AG10803 (cell line): ENCODE data around the gene AMN.

ENCODE experiments used
- DNase-seq: peaks from one replicate; pipeline ENCODE4 v3.0.0; 2010; ENCODE audit warnings: low read depth
- H3K4me3 ChIP-seq: 2 replicates; pipeline ENCODE4 v1.5.1; 2011; ENCODE audit warnings: mild to moderate bottlenecking, low read length, control low read depth
- TF ChIP-seq, protein P1 (sequence below): conservative IDR thresholded peaks from 2 replicates; pipeline ENCODE4 v1.5.1; 2011; ENCODE audit warnings: mild to moderate bottlenecking, low read length, control low read depth, inconsistent platforms

Gene AMN

DNA sequence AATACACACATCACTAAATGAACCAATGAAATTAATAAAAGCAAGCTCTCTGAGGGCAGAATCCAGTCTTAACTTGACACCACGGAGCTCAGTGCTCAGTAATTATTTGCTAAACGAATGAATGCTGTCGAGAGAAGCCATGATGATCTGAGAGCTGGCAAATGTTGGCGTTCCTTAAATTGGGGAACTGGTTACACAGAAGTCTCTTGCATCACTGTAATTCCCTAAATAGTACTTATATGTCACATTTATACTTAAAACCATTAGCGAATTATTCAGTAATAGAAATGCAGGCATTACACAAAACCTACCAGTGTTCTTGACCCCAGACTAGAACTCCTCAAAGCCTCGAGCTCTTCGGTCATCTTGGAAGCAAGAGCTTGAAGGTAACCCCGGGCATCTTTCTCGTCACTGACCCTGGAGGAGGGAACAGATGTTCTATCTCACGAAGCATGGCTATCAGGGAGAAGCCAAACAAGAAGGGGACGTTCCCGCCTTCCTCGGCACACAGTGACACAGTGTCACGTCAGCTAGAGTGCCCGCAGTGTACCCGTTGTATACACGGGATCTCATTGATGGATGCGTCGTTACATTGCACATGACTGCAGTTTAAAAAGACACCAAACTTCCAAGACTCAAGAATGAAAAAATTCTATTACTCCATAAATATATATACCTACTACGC lies 43.6 kb downstream of the AMN start:
- TF ChIP-seq, protein P1, sequence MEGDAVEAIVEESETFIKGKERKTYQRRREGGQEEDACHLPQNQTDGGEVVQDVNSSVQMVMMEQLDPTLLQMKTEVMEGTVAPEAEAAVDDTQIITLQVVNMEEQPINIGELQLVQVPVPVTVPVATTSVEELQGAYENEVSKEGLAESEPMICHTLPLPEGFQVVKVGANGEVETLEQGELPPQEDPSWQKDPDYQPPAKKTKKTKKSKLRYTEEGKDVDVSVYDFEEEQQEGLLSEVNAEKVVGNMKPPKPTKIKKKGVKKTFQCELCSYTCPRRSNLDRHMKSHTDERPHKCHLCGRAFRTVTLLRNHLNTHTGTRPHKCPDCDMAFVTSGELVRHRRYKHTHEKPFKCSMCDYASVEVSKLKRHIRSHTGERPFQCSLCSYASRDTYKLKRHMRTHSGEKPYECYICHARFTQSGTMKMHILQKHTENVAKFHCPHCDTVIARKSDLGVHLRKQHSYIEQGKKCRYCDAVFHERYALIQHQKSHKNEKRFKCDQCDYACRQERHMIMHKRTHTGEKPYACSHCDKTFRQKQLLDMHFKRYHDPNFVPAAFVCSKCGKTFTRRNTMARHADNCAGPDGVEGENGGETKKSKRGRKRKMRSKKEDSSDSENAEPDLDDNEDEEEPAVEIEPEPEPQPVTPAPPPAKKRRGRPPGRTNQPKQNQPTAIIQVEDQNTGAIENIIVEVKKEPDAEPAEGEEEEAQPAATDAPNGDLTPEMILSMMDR: no peak
- H3K4me3 ChIP-seq: no peak overlapping the region
- DNase-seq: no peak

DNA sequence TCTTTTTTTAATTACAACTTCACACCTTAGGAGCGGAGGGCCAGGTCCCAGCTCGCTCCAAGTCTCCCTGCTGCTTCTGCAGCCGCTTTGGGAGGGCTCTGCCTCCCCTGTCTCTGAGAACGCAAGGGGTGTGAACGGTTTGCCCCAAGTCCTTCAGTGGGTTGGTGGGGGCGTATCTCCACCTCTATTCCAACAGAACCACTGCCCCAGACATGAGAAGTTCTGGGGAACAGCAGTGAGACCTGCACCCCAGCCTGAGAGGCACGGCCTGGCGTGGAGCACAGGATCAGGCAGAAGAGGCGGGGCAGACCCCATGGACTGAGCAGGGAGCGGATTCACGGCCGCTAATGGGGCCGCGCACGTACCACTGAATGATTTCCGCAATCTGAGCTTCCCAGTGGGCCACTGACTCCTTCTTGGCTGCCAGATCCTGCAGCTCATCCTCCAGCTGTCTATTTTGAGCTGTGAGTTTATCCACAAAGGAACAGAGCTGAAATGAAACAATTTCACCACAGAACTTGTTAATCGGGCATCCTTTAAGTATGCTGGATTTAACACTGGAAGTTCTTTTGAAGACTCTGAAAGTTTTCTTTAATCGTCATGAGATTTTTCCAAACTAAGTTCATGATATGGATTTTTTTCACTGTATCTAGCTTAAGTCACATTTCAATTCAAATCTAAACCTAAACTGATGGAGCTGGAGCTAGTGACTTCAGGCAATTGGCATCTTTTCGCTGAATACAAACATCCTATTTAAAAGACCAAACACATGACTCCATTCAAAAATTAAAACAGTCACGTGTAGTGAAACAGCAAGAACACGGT lies 44.4 kb downstream of the AMN start:
- DNase-seq: no peak
- TF ChIP-seq, protein P1: no peak
- no peak overlapping the region for H3K4me3 ChIP-seq

- no peak for DNase-seq
- TF ChIP-seq, protein P1: no peak
- no peak overlapping the region for H3K4me3 ChIP-seq
Measured at GRCh38 chr14:102967506-102967795, 45.0 kb downstream of the AMN start.

GRCh38 chr14:102968306-102968705 lies 45.8 kb downstream of the AMN start:
- no peak for DNase-seq
- TF ChIP-seq, protein P1: no peak
- H3K4me3 ChIP-seq: no peak overlapping the region

GRCh38 chr14:102969060-102969791 lies 46.8 kb downstream of the AMN start:
- H3K4me3 ChIP-seq: no peak overlapping the region
- DNase-seq: no peak
- TF ChIP-seq, protein P1: no peak

DNA sequence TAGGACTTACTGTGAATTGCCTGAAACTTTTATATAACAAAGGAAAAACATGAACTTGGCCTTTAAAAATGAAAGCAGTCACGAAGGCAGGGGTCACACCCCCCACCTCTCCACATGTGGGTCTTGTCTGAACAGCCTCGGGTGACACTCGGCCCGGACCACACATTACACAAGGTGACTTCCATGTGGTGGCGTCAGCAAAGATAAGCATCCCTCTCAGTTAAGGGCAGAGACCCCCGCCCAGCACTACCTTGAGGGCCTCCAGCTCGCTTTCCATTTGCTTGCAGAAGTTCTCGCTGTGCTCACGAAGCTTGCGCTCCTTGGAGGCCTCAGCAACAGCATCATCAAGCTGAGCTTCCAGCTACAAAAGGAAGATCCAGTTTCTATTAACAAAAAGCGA lies 47.4 kb downstream of the AMN start:
- no peak for DNase-seq
- TF ChIP-seq, protein P1: no peak
- H3K4me3 ChIP-seq: no peak overlapping the region
